OCI-M1 (cell line): ENCODE data around the gene TRAF3IP3.

Experiments used
- DNase-seq: peaks from one replicate; lab custom pipeline; 2025; lab: John Stamatoyannopoulos, UW

Gene TRAF3IP3

DNA sequence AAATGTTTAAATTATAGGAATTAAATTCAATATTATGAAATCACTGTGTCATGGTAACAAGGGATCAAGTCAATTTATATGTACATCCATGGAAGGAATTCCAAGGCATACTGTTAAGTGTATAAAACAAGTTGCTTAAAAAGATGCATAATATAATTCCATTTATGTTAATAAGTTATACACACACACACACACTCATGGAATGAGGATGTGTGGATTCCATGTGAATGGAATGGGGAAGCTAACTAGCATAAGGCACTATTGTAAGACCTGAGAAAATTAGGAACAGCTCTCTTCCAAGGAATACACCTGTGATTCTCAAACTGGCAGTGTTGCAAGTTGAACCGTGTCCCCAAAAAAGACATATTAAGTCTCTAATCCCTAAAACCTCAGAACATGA lies 17.6 kb upstream of the TRAF3IP3 start:
- DNase-seq = no peak

DNA sequence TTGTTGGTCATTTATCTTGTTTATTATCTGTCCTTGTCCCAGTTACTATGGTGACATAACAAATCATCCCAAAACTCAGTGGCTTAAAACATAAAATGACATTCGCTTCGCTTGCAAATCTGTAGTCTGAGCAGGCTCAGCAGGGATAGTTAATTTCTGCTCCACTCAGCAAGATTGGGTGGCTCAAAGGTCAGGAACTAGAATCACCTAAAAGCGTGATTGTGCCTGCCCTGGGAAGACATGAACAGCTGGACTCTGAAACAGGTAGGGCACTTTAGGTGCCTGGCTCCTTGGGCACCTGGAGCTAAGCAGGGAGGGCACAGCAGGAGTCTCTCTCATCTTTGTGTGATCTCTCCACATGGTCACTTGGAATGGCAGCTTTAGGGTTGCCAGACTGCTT lies 14.7 kb upstream of the TRAF3IP3 start:
- no peak for DNase-seq

DNA sequence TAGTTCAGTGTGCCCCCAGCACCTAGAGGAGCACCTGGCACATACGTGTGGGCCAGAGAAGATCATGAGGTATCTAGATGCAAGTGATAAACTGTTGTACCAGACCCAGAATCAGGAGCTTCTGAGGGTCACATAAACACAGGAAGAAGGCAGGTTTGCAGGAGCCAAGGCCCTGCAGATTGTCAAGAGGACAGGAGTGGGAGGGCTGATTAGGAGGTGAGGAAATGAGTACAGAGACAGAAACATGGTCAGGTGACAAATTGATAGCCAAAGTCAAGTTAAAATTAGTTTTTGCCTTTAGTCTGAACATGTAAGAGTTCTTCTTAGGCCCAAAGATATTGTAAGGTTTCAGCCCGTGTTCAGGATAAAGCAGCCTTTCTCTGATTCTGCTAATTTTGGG lies 14.0 kb upstream of the TRAF3IP3 start:
- DNase-seq = no peak

DNA sequence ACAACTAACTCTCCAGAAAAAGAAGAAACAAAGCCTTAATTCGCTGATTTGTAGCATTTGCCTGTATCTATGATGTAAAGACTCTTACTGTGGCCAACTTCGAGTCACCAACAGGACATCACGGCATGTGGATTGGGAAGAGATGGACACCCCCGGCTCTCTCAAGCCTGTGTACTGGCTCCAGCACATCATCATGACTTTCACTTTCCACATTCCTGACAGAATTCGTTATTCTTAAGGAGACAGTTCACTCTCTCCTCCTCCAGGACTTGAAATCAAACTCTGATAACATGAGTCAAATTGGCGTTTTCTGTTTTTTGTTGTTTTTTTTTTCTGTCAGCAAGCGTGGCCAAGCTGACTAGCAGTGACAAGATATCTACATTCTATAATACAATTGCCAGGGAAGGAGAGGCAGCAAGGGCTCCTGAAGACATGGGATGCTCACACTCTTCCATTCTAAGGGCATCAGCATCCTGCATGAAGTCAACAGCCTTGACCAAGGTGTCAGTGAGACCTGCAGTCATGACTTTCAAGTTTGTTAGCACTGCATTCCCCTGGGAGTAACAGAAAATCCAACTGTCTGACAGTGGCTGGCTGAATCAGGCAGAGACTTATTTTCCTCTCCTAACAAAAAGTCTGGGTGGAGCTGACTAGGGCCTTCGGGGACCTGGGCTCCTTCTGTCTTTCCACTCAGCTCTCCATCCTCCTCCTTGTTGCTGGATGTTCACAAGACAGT lies 13.3 kb upstream of the TRAF3IP3 start:
- DNase-seq = peak; percentile 17

DNA sequence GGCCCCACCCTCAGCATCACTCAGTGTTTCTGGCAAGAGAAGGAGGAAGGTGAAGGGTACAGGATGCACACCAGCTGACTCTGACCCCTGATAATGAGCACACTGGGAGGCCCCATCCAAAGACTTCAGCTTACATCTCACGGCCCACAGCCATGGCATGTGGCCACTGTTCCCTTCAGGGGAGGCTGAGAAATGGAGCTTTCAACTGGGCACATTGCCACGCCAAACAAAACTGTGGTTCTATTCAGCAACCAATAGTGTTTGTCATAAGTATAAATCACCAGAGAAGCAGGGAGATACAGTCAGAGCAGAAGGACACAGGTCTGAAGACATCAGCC lies 12.7 kb upstream of the TRAF3IP3 start:
- no peak for DNase-seq

DNA sequence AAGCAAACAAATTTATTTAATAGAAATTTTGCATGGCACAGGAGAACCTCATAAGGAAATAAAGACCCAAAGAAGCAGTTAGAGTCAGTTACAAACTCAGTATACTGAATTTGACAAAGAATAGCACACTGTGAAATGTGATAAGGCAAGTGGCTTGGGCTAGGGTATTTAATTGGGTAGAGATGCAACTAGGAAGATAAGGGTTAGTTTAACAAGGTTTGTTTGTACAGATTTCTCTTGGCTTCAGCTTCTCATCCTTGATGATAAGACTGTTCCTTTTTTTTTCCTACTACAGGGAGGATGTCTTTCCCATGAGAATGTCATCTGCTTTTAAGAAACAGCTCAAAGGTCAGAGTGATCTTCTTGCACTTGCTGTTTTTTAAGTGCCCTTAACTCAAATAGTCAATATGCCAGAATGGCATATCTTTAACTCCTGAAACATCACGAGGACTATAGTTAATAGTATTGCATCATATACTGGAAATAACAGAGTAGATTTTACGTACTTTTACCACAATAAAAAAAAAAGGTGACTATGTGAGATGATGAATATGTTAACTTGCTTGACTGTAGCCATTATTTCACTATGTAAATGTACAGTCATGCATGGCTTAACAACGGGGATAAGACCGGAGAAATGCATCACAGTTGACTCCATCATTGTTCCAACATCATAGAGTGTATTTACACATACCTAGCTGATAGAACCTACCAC lies 9.2 kb upstream of the TRAF3IP3 start:
- peak; percentile 89 for DNase-seq

DNA sequence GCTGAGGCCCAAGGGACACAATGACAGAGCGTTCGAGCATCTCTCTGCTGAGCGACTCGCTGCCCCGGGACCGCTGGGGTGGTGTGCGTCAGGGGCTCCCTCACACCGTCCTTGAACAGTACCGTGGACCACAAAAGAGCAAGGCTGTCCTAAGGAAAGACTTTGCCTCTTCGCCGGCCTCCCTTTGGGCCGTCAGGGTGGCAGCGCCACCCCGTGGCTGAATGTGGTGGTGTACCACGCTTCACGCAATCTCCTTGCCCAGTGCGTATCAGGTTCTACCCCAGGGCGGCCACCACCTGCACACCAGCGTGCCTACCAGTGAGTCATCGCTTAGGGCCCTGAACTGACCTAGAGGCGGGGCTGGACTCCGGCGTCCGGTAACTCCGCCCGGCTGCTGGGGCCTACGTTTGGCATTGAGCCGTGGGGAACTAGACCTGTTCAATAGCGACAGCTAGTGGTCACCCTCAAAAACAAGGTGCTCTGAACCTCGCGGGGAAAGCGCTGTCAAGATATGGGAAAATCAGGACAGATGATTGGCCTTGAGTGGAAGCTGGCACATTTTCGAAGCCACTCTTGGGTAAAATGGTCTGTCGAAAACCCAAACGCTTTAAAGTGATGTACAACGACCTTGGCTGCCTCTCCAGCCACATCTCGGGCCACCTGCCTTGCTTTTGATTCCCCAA lies 8.1 kb upstream of the TRAF3IP3 start:
- DNase-seq = peak; percentile 95

DNA sequence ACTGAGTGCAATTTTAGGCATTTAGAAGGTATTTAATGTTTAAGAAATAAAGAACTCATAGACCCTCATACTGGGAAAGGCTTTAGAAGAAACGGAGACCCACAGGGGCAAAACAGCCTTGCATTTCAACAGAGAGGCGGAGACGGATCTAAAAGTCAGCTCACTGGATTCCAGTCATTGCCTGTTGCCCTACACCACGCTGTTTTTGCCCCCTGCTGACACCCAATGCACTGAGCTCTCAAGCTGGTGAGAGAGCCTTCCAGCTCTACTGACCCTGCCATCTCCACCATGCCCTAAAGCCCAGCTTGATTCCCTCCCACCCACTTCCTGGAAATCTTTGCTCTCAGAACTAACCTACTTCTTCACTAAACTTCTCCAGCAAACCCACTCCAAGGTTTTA lies 7.2 kb upstream of the TRAF3IP3 start:
- DNase-seq = no peak

DNA sequence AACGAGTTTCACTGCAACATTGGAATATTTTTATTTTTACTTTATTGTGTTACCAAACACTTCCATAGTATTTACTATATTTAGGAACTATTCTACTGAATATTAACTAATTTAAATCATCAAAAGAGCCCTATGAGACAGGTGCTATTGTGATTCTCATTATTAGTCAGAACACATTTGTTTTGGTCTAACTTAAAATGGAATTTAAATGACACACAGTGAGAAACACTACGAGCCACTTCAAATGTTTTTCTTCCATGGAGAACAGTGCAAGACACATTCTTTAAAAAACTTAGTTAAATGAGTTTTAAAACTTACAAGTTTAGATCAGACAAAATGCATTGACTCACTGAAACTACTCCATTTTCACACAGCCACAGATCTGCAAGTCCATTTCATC lies 6.6 kb upstream of the TRAF3IP3 start:
- no peak for DNase-seq

DNA sequence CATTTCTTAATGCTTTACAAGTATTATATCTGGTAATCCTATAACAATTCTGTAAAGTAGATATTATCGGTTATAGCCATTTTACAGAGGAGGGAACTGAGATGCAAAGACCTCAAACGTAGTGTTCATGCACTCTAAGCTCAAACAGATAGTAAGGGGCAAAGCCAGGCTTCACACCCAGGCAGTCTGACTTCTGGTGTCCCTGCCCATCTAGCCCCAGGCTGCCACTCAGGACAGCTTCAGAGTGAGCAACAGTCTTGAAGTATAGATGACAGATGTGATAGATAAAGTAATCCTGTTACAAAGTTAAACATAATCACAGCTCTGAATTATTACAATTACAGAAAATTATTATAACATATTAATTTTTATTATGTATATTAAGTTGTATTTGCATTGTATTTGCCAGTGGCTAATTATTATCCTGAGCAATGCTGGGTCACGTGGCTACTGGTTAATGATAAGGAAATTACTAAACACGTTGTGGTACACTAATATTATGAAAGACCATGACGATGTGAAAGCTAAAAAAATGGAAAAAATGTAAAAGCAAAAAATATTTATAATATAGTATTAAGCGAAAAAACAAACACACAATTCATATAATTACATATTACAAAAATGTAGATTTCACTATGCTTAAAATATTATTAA lies 6.1 kb upstream of the TRAF3IP3 start:
- no peak for DNase-seq

DNA sequence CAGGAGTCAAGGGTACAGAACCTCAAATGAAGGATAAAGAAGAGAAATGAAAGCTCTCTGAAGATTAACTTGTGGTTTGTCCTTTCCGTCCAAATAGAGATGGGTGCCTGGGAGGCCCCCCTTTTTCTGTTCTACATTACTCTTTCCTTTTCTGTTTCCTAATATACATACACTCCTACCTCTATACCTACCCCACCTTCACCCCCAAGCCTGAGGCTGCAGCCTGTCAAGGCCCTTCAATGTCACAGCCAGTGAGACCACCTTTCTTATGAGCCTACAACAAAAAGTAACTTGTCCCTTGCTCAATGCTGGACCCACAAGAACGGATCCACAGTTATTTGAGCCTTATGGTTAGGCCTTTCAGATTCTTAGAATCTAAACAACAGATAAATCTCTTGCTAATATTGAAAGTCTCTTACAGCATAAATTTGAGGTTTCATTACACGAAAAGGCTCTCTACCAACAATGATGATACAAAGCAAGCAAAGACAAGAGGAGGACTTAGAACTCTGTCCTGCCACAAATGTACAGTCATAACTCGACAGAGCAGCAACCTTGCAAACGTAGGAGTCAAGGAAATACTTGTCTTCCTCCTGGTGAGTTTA lies 4.1 kb upstream of the TRAF3IP3 start:
- DNase-seq = no peak

DNA sequence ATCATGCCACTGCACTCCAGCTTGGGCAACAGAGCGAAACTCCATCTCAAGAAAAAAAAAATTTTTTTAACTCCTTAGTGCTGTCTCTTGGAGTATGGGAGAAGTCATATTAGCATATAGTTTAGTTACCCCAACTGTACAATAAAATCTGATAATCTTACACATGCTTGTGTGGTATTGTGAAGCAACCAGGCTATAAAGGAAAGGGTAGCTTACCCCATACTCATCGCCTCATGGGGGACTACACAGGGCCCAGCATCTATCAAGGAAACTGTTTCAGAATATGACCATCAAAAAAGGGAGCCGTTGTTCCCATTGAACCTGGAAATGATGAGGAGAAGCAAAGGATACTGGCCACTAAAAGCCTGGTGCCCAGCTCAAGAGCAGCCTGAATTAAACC lies 3.0 kb upstream of the TRAF3IP3 start:
- no peak for DNase-seq

DNA sequence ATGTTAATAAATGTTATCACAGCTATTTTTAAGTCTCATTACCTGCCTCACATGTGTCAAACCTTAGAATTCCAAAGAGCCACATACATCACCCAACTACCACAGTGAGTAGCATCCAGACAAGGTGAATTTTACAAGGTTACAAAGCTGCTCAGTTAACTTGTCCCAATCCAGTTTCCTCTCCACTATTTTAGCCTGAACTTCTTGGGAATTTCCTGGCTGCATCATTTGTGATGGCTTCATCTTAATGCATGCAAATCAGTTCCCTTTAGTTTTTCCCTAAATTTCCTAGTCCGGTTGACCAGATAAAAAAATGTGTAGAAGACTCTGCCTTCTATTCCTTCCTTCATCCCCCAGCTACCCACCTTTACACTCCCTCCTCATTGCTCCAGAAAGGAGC lies 597 bp upstream of the TRAF3IP3 start:
- no peak for DNase-seq

DNA sequence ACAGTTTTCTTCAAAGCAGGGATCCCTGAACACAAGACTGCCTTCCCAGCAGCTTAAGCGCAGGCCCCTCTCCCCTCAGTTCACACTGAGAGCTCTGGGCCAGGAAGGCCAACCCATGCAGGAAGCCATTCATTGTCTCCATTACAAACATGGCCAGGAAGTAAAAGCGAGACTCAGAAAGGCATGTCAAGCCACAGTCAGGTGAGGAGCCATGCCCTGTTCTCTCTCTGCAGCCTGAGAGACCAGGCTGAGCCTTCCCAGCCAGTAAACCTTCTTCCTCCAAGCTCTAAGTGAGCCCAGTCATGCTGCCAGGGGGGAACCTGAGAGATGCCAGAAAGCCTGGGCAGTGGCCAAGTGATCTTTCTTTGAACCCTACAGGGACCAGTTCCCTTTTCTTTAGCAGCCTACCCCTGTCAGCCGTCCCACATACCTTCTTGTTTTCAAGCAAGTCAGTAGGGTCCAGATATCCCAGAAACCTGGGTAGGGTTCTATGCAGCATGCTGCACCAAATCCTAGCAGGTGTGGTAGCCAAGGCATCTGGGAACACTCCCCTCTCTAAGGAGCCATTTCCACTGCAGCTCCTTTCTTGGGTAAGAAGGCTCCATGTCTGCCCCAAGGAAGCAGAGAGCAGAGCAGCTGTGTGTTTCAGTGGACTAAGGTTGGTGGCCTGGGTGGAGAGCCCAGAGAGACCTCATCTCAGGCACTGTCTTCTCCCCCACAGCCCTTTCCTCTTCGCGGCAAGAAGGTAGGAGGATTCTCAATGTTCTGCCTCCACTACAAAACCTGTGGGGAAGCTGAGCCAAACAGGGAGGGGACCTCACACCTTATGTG lies 977 bp downstream of the TRAF3IP3 start:
- DNase-seq = no peak

DNA sequence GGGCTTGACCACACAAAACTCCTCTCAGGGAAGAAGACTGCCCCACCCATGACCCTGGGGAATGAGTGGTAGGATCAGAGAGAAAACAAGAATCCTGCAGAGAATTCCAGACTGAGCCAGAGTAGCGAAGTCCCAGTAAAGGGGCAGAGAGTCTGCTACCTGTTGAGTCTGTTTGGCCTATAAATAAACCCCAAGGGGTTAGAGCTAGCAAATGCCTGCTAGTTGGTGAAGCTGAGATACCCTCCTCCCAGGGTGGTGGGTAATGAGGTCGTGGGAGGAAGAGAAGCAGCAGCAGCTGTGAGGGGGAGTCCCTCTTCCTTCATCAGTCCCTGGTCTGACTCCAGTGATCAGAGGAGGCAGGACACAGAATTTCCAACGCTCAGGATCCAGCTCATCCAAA lies 2.5 kb downstream of the TRAF3IP3 start:
- DNase-seq = no peak

DNA sequence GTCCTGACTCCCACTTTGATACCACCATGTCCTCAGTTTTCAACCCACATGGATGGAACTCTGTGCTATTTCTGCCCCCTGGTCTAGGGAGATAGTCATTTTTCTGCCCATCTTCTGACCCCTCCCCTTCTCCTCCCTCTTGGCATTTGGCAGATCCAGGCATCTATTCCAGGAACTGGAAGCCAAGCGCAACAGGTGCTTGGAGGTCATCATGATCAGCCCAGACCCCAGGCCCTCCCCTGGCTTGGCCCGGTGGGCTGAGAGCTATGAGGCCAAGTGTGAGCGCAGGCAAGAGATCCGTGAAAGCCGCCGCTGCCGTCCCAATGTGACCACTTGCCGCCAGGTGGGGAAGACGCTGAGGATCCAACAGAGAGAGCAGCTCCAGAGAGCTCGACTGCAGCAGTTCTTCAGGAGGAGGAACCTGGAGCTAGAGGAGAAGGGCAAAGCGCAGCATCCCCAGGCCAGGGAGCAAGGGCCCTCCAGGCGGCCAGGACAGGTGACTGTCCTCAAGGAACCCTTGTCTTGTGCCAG lies 4.0 kb downstream of the TRAF3IP3 start:
- no peak for DNase-seq

DNA sequence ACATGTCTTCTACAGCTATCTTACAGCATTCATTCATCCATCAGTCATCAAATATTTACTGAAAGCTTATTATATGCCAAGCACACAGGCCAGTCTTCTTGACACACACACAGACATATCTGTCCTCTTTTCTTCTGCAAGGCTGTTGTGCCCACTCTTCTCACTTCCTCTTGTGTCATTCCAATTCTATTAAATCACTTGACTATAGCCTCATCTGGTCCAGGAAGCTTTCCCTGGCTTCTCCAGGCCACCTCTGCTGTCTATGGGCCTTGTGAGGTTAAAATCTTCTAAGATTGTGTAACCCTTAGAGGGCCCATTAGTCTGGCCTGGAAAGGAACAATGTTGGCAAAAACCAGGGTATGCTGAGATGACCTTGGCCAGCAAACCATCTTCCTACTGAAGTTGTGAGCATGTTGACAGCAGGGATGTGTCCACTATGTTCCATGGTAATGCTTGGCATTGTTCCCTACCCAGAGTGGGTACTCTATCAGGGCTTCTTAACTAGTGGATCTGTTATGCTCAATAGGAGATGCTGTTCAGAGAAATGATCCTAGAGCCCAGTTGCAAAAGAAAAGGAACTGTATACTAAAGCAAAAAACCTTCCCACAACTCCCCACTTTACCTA lies 5.3 kb downstream of the TRAF3IP3 start:
- DNase-seq = no peak

DNA sequence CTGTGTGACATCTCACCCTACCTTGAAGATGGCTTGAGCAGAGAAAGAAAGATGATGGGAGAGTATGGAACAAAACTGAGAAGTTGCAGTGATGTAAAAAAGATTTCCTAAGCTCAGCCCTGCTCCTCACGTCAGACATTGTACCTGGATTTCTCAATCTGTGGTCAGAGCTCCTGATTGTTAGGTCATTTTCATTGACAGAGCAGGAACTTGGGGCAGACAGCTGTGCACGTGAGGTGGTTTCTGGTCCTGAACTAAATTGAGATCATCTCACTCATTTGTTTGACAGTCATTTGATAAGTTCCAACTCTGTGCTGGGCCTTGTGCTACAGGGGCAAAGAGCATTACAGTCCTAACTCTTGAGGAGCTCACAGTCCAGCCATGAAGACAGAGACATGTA lies 10.2 kb downstream of the TRAF3IP3 start:
- DNase-seq = no peak

DNA sequence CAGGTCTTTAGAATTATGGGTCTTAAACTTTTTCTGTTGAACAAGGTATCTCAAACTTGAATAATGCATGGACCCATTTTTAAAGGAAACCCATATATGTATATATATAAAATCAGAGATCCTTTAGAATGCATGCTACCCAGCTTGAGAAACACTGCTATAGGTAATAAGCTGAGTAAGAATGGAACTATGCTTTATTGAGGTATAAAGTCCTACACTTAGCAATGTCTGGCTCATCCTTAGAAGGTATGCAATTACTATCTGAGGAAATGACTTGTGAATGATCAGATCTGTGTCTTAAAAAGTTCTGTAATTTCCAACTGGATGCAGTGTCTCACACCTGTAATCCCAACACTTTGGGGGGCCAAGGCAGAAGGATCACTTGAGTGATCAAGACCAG lies 11.2 kb downstream of the TRAF3IP3 start:
- no peak for DNase-seq

DNA sequence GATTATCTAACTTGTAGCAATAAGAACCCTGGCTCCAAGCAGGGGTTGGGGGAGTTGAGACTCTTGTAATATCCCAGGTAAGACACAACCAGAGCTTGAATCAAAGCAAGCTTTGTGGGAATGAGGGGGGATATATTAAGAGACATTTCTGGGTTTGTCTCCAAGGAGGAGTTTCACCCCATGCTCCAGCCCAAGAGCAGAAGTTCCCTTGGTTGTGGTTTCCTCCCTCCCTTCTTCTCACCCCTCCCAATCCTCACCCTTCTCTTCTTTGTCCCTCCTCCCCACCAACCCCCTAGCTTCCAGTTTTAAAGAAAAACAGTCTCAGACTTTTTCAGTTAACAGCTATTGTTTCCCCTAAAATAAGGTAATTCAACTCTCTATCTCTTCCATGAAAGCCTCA lies 11.9 kb downstream of the TRAF3IP3 start:
- peak; percentile 37 for DNase-seq

DNA sequence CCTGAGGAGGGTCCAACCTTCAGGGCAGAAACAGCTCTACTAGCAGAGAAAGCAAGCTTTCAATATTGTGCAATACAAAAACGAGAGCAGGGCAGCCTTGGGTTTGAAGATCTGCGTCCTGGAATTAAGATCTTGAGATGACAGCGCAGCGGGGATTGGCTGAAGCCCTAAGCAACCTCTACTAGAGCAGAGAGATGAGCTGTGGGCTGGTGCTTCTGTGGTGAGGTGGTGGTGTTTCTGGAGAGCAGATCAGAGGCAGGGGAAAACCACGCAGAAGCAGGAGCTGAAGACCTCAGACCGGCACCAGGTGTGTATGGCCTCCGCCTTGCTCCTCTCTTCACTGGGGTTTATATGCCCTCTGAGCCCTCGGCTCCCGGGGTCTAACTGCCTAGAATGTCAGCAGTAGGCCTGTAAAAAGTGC lies 12.5 kb downstream of the TRAF3IP3 start:
- no peak for DNase-seq
